Kidney tubule cell (primary cell): ENCODE measurements around the gene CDCA5.
"Not testable (repeated sequence)": the region's sequence is repeated elsewhere in the genome, so short reads cannot be mapped to it uniquely, and the experiment has no call there.

Source experiments
- DNase-seq: peaks from one replicate; pipeline ENCODE4 v3.0.0-alpha.2; 2018; ENCODE audit warnings: low spot score

The CDCA5 gene

DNA sequence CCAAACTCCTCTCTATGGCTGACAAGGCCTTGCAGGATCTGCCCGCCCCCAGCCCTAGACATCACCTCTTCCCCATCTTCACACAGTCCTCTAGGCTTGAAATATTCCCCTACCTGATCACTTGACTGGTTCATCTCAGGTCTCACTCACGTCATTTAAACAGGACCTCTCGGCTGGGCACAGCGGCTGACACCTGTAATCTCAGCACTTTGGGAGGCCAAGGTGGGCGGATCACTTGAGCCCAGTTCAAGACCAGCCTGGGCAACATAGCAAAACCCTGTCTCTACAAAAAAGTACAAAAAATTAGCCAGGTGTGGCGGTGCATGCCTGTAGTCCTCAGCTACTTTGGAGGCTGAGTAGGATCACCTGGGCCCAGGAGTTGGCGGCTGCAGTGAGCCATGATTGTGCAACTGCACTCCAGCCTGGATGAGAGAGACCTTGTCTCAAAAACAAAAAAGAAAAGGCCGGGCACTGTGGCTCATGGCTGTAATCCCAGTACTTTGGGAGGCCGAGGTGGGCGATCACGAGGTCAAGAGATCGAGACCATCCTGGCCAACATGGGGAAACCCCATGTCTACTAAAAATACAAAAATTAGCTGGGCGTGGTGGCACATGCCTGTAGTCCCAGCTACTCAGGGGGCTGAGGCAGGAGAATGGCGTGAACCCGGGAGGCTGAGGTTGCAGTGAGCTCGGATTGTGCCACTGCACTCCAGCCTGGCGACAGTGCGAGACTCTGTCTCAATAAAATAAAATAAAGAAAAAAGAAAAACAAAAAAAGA lies 35.2 kb upstream of the CDCA5 start:
- DNase-seq = not testable (repeated sequence)

DNA sequence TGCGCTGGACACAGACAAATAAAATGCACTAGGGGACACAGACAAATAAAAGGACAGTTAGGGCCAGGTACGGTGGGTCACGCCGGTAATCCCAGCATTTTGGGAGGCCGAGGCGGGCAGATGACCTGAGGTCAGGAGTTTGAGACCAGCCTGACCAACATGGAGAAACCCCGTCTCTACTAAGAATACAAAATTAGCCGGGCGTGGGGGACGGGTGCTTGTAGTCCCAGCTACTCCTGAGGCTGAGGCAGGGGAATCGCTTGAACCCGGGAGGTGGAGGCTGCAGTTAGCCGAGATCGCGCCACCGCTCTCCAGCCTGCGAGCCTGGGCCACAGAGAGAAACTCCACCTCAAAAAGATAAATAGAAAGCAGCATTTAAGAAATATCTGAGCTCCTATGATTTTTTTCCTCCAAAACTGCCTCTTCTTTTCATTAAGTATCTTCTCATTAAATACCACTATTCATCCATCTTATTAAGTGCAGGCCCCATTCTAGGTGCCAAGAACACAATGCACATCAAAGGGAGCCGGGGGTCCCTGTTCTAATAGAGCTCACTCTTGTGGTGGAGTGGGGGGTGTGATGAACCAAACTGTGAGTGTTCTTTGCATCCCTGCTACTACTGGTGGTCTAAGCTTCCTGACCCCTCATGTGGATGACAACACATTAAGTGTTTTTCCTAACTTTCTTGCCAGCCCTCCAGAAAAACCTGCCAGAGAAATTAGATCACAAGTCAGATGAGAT lies 34.4 kb upstream of the CDCA5 start:
- no peak for DNase-seq

DNA sequence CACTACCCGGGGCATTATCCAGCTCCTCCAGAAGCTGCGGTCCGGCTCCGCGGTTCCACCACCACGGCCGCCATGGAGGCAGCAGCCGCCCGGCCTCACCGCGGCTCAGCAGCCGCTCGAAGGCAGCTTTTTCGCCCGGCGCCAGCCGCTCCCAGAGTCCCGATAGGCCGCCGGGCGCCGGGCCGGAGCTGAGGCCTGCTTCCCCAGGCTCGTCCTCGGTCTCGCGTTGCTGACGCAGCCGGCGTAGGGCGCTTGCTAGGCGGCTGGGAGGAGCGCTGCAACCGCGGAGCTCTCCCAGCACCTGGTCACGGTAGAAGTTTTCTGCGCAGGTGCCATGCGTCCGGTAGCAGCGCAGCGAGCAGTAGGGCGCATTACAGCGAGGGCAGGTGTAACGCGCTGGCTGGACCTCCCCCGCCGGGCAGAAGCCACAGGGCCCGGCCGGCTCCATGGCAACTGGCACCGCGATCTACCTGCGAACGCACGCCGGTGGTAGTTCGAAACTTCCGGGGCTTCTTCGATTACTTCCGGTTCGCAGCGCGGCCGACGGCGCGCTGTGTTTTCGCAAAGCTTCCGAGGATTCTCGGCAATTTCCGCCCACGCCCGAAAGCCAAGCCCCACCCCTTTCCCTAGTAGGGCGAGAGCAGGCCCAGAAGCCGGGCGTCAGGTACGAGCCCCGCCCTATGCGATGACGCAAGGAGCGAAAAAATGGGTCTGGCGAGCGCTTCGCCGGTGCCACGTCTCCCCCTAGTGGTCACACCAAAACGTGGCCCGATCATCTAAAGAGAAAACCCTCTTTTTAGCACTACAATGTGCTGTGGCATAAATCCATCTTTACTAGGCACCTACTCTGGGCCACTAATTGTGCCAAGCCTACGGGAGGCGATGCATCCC lies 33.6 kb upstream of the CDCA5 start, which contains the start of gene ZNHIT2:
TSS of gene ZNHIT2 (minus strand) at position 496 of the 891 bp plus-strand sequence. CDS start at position 448, 48 bp downstream.
- peak; percentile 99 for DNase-seq

DNA sequence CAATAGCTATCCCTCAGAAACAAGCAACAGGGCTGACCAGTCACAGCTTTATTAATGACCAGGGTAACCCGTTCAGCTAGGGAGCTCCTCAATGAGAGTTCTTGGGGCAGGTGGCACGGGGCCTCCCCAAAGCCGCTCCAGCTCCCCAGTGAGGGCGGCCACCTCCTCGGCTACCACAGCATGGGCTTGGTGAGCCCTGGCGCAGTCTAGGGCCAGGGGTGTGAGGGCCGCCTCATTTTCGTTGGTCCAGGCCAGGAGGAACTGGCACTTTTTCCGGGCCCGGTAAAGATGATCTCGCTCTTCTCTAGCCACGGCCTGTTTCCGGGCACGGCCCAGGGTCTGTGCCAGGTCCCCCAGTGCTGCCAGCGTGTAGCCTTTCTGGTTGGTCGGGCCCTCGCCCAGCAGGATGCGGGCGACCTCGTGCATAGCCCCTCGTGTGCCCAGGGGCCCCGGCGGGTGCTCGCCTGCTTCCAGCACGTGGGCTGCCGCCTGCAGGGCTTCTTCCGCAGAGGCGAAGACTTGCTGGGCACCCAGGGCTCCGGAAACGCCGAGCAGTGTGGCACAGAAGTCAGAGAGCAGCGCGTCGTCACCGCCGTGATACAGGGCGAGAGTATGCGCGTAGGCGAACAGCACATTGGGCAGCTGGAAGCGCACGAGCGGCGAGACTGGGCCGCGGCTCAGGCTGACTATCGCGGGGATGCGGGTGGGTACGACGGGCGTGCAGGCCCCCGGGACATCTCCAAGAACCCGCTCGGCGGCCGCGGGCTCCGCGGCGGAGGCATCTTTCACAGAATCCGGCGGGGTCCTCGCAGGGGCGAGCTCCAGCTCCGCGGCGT lies 32.7 kb upstream of the CDCA5 start:
- peak; percentile 79 for DNase-seq

DNA sequence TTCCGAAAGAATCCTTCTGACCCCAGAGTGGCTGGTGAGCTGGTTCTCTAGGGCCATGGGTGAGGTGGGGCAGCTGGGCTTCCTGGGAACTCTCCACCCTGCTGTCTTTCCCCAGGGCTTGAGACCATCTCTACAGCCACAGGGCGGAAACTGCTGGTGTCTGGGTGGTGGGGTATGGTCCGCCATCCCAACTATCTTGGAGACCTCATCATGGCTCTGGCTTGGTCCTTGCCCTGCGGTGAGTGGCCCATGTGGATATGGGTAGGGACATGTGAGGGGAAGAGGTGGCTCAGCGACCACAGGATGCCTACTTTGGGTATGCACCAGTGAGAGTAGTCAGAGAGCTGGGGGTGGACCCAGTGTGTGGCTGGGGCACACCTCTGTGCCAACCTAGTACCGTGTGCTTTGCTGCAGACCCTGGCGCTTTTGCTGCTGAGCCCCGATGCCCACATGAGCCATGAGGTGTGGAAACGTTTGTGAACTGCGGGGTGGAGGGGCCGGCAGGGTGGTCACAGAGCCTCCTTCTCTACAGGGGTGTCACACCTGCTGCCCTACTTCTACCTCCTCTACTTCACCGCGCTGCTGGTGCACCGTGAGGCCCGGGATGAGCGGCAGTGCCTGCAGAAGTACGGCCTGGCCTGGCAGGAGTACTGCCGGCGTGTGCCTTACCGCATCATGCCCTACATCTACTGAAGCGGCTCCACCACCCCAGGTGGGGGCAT lies 31.7 kb upstream of the CDCA5 start:
- no peak for DNase-seq

DNA sequence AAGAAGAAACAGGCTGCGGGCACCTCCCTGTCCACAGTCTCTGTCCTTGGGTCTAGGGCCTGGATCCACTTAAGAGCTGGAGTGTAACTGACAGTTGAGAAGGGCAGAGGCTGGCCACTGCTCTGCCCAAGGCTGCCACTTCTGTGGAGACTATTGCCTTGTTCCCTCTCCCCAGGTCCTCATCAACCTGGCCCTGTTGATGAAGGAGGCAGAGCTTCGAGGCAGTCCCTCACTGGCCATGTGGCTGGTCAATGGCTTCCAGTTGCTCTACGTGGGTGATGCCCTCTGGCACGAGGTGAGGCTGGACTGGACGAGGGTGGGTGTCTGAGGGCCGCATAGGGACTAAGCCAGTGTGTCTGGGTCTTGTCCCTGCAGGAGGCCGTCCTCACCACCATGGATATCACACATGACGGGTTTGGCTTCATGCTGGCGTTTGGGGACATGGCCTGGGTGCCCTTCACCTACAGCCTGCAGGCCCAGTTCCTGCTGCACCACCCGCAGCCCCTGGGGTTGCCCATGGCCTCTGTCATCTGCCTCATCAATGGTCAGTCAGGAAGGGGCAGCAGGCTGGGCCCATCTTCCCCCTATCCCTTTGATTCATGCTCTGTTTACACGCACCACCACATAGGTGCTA lies 30.8 kb upstream of the CDCA5 start:
- DNase-seq = no peak

DNA sequence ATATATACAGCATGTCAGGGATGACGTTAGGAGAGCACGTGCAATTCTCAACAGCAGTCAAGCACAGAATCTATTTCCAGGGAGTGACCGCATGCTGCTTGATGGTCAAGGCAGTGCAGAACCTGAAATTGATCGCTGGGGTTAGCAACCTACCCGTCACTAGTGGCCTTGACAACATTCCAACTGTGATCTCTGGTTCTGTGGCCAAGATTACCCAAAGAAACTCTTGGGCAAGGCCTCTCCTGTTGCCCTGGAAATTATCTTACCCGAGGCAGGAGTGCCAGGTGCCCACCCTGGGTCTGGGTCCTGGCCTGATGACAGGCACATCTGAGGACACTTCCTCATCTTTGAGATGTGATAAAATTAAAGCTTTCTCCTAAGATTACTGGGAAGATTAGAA lies 30.0 kb upstream of the CDCA5 start:
- DNase-seq = peak; percentile 71

DNA sequence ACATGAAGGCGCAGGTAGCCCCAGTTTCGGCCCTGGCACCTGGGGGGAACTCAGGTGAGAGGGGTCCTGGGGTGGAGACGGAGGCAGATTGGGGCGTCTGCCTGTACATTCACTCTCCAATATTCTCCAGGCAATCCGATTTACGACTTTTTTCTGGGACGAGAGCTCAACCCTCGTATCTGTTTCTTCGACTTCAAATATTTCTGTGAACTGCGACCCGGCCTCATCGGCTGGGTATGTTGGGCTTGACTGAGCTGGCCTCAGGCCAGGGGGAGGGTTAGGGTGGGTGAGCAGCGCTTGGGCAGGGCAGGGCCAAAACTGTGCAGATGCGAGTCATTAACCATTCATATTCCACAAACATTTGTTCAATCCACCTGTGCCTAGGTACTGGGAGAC lies 29.5 kb upstream of the CDCA5 start:
- peak; percentile 87 for DNase-seq

DNA sequence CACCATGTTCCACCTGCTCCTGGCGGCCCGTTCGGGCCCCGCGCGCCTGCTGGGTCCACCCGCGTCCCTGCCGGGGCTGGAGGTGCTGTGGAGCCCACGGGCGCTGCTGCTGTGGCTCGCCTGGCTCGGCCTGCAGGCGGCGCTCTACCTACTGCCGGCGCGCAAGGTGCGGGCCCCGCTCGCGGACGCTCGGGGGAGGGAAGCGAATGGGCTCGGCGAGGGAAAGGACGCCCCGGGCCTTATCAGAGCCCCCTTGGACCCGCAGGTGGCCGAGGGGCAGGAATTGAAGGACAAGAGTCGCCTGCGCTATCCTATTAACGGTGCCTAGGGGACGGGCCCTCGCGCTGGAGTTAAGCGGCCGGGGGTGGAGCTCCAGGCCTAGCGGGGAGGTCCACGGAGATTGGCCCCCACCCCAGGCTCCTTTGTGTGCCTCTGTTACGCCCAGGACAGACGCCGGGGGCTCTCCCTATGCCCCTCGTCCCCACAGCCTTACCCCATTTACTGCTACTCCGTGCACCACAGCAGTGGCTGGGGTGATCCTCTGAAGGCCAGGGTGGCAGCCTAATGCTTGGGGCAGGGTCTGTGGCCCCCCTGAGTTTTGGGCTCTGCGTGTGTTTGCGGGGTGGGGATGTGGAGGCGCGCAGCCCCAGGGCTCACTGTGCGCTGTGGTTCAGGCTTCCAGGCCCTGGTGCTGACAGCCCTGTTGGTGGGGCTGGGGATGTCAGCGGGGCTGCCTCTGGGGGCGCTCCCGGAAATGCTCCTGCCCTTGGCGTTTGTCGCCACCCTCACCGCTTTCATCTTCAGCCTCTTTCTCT lies 28.9 kb upstream of the CDCA5 start:
- peak; percentile 62 for DNase-seq

DNA sequence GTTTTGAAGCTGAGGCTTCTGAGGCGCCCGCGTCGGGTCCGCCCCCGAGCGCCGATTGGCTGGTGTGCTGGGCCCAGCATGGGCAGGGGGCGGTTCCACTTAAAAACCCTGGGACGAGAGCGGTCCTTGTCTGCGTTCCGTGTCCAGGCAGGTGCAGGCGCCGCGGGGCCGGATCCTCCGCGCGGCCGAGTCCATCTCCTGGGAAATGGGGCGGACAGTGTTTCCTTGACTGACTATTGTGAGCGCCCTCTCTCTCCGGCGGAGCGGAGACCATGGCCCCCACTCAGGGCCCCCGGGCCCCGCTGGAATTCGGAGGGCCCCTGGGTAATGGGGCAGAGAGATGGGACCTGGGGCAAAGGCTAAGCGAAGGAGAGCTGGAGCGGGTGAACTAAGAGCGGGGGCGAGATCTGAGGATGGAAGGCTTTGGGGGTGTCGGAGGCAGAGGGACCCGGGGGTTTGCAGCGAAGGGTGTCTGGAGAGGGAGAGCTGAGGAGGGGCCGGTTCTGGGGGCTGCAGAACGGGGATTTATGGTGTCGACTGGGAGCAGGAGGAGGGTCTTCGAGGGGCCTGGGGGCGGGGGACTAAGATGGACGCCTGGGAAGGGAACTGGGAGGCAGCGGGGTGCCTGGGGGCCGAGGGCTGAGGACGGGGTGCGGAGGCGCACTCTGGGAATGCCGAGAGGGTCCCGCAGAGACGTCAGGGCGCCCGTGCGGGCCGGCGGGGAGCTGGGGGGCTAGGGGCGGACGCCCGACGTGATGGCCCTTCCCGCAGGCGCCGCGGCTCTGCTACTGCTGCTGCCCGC lies 28.1 kb upstream of the CDCA5 start, which contains the start of gene TM7SF2:
TSS of gene TM7SF2 (plus strand) at position 129 of the 802 bp plus-strand sequence. CDS start at position 273, 144 bp downstream.
- peak; percentile 96 for DNase-seq

DNA sequence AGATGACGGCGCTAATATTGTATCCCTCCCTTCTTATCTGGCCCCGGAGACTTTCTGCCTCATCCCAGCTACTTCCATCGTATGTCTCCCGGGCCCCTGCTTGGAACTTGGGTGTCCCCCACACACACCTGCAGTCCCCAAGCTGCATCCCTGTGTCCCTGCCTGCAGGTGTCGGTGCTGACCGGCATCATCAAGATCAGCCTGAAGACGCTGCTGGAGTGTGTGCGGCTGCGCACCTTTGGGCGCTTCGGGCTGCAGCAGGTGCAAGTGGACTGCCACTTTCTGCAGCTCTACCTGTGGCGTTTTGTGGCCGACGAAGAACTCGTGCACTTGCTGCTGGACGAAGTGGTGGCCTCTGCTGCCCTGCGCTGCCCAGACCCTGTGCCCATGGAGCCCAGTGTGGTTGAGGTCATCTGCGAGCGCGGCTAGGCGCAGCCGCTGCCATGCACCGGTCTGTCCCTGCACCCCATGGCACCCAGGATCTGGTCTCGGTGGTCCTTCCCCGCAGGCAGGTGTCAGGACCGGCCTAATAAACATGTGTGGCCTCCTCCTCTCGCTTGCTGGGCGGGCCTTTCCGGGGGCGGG lies 27.4 kb upstream of the CDCA5 start:
- no peak for DNase-seq

DNA sequence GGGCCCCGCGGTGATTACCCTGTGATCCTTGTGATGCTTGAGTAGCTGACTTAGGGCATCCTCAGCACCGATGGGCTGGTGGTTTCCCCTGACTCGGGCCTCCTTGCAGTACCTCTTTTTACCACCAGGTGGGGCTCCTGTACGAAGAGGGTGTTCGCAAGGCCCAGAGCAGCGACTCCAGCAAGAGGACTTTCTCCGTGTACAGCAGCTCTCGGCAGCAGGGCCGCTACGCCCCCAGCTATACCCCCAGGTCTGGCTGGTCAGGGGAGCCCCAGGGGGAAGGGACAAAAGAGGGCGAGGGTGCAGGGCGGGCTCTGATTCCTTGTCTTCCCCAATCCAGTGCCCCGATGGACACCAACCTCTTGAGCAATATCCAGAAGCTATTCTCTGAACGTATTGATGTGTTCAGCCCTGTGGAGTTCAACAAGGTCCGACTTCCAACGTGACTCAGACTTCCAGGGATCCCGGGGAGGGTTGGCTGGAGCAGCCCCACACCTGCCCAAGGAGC lies 26.6 kb upstream of the CDCA5 start:
- peak; percentile 85 for DNase-seq

DNA sequence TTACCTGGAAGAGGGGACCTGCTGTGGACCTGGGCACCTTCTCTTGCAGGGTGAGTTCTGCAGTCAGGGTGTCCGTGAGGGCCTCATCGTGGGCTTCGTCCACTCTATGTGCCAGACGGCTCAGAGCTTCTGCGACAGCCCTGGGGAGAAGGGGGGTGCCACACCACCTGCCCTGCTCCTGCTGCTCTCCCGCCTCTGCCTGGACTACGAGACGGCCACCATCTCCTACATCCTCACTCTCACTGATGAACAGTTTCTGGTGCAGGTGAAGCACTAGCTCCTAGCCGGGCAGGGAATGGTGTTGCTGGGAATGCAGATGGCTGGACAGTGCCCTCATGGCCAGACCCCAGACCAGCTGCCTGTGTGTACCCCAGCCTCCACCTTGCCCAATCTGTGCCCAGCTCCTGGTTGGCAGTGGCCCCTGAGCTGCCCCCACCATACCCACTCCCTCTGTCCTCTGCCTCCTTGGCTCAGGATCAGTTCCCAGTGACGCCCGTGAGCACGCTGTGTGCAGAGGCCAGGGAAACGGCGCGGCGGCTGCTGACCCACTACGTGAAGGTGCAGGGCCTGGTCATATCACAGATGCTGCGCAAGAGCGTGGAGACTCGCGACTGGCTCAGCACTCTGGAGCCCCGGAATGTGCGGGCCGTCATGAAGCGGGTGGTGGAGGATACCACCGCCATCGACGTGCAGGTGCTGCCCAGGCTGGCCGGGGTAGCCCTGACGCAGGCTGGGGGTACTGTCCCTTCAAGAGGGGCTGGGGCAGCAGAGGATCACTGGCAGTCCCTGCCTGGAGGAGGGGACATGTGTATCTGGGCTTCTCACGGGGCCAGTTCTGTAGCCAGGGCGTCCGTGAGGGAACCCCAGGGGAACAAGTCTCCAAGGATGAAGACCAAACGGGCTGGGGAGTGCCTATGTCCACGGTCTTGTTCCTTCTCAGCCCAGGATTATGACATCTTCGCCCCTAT lies 25.7 kb upstream of the CDCA5 start:
- no peak for DNase-seq

DNA sequence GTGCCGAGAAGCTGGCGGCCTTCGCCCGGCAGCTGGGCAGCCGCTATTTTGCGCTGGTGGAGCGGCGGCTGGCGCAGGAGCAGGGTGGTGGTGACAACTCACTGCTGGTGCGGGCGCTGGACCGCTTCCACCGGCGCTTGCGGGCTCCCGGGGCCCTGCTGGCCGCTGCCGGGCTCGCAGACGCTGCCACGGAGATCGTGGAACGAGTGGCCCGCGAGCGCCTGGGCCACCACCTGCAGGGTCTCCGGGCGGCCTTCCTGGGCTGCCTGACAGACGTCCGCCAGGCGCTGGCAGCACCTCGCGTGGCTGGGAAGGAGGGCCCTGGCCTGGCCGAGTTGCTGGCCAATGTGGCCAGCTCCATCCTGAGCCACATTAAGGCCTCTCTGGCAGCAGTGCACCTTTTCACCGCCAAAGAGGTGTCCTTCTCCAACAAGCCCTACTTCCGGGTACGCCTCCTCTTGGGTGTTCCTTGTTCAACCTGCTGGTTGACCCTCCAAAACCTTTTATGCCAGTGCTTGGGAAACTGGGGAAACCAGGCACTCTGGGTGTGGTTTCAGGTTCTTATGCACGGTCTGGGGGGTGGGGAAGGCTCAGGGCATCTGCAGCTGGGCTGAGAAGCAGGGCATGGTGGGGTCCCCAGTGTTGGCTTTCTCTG lies 24.8 kb upstream of the CDCA5 start:
- no peak for DNase-seq

DNA sequence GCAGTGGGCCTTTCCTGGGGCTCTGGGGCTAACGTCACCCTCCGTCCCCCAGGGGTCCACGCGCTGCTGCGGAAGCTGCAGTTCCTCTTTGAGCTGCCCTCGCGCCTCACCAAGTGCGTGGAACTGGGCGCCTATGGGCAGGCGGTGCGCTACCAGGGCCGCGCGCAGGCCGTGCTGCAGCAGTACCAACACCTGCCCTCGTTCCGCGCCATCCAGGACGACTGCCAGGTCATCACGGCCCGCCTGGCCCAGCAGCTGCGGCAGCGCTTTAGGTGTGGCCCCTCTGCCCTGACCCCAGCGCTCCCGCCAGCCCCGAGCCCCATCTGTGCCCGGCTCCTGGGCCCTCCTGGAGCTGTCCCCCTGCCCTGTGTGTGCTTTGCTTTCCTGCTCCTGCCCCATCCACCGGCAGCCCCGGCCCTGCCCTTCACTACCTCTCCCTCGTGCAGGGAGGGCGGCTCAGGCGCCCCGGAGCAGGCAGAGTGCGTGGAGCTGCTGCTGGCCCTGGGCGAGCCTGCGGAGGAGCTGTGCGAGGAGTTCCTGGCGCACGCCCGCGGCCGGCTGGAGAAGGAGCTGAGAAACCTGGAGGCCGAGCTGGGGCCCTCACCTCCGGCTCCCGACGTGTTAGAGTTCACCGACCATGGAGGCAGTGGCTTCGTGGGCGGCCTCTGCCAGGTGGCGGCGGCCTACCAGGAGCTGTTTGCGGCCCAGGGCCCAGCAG lies 24.1 kb upstream of the CDCA5 start:
- no peak for DNase-seq
